GM13976 (cell line): ENCODE results near the gene CCNI2.
A peak's percentile ranks its signal among the peaks of the same experiment; 100 is the strongest.

Source experiments
- DNase-seq: peaks from one replicate; pipeline ENCODE4 v3.0.0; 2012; ENCODE audit warnings: low spot score
- CTCF ChIP-seq: IDR thresholded peaks from 2 replicates; pipeline ENCODE4 v1.5.1; 2012; ENCODE audit warnings: borderline replicate concordance, mild to moderate bottlenecking; ENCODE audit not compliant: insufficient read depth; ENCODE audit errors: extremely low read depth, missing control alignments, control extremely low read depth
- in situ Hi-C: fragments of 300-500 bp; cut with MboI; formaldehyde crosslinking; loops from one replicate; pipeline ENCODE4 v1.12.0; 2022; ENCODE audit warnings: low sequenced_read_pairs, mixed read lengths, inconsistent platforms; ENCODE audit not compliant: unreplicated experiment

Gene CCNI2

DNA sequence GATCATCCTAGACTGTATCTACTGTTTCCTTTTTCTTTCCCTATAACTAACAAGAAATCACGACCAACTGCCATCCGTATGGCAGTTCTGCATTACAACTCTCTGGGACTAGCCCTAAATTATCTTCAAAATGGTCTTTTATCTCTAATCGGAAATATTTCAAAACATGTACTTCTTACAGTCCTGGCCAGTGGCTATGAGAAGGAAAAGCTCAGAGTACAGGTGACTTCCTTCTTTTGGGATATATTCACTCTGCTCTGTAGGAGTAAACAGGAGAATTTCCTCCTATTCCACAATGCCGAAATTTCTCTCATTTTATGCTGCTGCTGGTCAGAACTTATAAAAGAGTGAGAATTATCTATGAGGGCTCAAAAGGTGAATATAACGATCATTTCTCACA, 31.6 kb downstream of the CCNI2 start:
- no peak for TF ChIP-seq CTCF
- in situ Hi-C loops: no loop called here
- no peak for DNase-seq

DNA sequence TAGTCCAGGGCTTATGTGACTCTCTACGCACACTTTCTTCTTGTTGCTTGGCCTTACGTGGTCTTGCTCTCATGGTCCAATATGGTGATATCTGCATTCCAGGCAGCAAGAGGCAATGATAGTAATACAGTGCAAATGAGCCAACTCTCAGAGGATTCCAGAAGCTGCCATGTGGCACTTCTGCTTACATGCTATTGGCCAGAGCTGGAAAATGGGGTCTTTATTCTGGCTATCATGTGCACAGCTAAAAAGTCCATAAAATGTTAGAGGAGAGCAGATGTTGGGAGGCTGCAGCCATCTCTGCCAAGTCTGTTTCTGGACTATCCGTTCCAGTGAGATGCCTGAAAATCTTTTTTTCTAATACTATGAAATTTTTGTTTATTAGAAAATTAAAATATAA, 32.7 kb downstream of the CCNI2 start:
- in situ Hi-C loops: no loop called here
- TF ChIP-seq CTCF: no peak
- no peak for DNase-seq

DNA sequence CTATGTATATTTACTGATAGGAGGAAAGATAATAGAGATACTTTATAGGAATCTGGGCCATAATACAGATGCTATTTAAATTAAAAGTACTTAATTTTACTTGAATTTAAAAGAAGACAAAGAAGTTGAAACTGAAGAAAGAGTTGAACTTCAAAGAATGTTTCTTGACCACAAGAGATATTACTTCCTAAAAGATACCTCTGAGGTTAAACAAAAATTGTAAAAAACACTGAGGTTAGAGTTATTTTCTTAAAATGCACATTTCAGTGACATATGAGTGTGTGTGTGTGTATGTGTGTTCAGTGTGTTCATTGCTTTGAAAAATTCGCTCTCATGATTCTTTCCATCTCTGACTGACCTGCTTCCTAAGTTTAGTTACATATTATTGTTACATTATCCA, 33.4 kb downstream of the CCNI2 start:
- TF ChIP-seq CTCF: no peak
- no peak for DNase-seq
- in situ Hi-C loops: no loop called here

GRCh38 chr5:132781029-132781428, 33.8 kb downstream of the CCNI2 start:
- in situ Hi-C loops: no loop called here
- no peak for TF ChIP-seq CTCF
- DNase-seq: no peak

GRCh38 chr5:132782101-132782500, 34.9 kb downstream of the CCNI2 start:
- TF ChIP-seq CTCF: no peak
- DNase-seq: no peak
- in situ Hi-C loops: no loop called here

GRCh38 chr5:132785365-132785764, 38.1 kb downstream of the CCNI2 start:
- in situ Hi-C loops: no loop called here
- peak; percentile 34 for DNase-seq
- no peak for TF ChIP-seq CTCF

DNA sequence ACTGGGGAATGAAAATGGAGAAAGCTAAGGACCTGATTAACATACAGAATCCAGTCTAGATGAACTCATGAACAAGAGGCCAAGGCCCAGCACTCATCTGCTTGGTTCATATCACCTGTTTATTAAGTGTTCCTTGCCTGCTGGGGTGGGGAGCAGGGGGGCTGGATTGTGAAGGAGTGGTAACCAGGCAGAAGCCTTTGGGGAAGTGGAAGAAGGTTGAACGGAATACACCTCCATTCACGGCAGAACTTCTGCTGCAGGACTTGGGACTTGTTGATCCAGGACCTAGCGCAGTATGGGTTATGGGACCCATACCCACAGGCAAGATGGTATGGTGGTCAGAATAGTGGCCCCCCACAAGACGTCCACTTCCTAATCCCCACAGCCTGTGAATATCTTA, 38.6 kb downstream of the CCNI2 start:
- DNase-seq: no peak
- in situ Hi-C loops: no loop called here
- no peak for TF ChIP-seq CTCF
